HG02642 (cell line): Measurements from ENCODE around the gene KRT81.
A peak's percentile ranks its signal among the peaks of the same experiment; 100 is the strongest.
"Not testable (repeated sequence)": the region's sequence is repeated elsewhere in the genome, so short reads cannot be mapped to it uniquely, and the experiment has no call there.

Source experiments
- ATAC-seq: cut with Tn5 transposase; IDR thresholded peaks from one replicate; pipeline ENCODE4 v1.9.1; 2021; ENCODE audit warnings: mild to moderate bottlenecking; ENCODE audit not compliant: unreplicated experiment, poor library complexity

KRT81 gene

DNA sequence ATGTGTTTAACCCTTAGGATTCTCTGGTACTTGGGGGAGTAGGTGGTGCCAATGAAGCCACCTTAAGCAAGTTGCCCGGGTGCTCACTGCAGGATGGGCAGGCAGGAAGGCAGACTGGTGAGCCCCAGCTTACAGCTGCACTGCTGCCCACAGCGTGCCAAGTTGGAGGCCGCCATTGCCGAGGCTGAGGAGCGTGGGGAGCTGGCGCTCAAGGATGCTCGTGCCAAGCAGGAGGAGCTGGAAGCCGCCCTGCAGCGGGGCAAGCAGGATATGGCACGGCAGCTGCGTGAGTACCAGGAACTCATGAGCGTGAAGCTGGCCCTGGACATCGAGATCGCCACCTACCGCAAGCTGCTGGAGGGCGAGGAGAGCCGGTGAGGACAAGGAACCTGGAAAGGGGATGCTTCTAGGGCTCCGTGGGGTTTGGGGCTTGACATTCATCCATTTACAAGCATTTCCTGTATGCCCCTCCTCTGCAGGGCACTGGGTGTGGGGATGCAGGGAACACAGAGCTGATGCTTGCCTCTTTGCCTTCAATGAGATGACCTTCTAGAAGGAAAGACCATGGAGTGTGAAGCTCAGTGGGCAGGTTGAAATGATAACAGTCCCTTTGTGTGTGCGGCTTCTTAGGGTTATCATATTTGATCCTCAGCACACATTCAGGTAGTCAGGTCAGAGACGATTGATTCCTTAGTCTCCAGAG lies 45.9 kb downstream of the KRT81 start:
- no peak for ATAC-seq

DNA sequence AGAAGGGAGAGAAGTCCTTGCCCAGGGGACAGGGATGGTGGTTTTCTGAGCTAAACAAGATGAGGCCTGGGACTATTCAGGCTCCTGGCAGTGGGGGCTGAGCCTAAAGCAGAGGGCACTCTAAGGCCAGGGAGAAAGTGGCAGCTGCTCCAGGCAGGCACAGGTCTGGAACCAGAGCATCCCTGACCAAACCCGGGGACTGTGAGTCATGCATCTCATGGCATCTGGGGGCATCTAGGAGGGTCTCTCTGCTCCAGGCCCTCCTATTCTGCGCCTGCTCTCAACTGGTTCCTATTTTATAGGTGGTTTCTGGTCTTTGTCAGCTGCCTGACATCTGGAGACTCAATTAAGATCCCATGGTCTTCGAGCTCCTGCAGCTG lies 46.7 kb downstream of the KRT81 start:
- ATAC-seq, result no peak

DNA sequence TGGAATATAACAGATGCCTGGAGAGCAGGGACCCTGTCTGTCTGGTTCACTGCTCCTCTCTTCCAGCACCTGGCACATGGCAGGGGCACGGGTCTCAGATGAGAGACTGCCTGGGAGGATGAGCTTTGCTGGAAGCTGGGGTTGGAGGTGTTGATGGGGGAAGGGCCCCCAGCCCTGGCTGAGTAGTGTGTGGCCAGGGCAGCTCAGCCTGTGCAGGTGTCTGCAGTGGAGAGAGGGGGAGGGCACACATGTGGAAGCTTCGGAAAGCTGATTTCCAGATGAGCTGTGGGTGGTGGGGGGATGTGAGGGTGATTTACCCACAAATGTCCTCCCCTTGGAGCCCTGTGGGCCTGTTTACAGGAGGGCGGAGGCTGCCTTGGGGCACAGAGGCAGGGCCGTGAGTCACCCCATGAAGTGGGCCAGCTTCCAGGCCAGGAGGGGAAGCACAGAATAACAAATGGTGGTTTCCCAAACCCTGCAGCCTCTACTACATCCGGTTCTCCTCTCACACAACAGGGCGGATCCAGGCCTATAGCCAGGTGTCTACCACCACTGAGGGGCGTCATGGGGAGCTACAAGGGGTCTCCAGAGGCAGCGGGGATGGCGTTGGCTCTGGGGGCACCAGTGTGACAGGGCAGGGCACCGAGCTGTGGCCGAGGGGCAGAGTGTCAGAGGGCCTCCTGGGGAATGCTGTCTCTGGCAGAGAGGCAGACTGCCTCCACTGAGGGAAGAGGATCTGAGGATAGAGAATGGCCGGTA lies 47.3 kb downstream of the KRT81 start:
- peak; percentile 93 for ATAC-seq

DNA sequence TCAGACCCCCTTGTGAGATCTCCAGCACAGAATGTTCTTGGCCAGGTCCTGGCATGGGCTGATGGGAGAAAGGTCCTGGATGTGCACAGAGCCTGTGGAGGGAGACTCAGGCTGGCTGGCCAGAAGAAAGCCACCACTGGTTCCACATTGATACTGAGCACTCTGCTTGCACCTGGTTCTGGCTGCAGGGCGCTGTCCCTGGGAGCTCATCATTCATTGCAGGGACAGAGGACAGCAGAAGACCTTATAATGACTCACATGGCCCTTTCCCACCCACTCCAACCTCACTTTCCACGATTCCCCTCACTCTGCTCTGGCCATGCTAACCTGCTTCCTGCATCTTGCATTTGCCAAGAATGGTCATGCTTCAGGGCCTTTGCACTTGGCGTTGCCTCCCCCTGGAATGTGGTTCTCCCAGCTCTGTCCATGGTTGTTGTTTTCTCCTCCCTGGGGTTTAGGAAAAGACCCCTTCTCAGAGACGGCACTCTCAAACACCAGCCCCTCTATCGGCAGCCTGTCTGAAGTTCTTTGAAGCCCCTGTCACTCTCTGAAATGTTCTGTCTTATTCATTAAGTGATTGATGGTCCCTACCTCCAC lies 48.0 kb downstream of the KRT81 start:
- no peak for ATAC-seq

DNA sequence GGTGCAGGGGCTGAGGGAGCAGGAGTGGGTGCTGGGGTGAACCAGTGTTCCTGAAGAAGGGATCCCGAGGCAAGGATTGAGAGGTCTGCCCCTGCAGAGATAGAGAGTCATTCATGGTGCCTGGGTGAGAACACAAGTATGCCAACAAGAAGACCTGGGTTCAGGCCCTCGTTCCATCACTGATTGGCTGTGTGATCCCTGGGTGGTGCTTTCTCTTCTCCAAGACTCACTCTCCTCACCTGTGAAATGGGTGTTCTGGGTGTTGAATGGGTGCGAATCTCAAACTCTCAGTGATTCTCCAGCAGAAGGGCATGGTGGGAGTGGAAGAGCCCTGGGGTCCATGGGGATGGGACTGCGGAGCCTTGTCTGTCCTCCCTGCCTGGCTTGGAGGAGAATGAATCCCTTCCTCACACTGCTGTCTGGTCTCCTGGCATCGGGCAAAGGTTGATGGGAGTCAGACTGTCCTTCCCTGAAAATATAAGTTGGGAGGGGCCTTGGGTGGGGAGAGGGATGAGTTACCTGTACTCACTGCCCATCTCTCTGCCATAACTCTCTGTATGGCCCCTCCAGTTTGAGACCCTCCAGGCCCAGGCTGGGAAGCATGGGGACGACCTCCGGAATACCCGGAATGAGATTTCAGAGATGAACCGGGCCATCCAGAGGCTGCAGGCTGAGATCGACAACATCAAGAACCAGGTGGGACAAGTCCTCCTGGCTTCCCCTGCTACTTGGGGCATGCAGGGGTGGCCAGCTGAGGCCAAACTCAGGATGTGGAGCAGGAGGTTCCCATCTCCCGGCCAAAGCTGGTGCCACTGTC lies 48.7 kb downstream of the KRT81 start:
- no peak for ATAC-seq

DNA sequence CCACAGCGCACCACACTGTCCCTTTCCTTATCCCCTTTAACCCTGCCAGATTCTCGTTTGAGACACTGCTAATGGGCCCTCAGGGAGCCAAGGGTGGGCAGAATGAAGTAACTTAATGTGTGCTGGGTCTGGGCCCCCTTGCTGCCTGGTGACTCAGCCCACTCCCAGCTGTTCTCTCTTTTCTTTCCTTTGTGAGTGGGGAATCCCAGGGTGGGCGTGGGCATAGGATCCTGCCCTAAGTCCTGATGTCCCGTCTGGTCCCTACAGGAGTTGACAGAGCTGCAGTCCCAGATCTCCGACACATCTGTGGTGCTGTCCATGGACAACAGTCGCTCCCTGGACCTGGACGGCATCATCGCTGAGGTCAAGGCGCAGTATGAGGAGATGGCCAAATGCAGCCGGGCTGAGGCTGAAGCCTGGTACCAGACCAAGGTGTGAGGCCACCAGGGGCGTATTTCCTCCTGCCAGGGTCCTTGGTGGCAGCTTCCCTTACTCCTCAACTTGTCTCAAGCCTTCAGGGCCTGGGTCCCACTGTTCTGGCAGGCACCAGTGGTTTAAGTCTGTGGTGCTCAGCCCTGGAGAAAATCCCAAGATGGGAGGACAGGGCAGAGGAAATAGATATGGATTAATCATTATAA lies 50.0 kb downstream of the KRT81 start:
- no peak for ATAC-seq

DNA sequence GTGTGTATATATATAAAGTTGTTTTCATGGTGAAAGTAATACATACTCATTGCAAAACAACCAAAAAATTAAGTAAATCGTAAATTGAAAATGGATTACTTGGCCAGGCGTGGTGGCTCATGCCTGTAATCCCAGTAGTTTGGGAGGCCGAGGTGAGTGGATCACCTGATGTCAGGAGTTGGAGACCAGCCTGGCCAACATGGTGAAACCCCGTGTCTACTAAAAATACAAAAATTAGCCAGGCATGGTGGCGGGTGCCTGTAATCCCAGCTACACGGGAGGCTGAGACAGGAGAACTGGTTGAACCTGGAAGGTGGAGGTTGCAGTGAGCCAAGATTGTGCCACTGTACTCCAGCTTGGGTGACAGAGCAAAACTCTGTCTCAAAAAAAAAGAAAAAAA lies 51.1 kb downstream of the KRT81 start:
- not testable (repeated sequence) for ATAC-seq

DNA sequence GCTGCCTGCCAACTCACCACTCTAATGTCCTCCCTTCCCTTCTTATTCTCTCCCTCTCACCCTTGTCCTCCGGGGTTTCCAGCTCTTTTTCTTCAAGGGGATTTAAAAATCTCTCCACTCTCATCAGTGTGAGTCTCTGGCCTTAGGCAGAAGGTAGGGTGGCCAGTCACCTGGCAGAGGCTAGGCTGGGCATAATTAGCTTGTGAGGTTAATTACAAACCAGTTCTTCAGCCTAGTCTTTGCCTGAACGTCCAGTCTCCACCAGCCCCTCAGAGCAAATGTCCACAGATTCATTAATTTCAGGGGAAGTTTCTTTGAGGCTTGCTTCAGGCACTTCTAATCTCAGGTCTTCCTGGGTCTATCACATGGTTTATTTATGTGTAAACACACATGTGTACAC lies 51.6 kb downstream of the KRT81 start:
- no peak for ATAC-seq

DNA sequence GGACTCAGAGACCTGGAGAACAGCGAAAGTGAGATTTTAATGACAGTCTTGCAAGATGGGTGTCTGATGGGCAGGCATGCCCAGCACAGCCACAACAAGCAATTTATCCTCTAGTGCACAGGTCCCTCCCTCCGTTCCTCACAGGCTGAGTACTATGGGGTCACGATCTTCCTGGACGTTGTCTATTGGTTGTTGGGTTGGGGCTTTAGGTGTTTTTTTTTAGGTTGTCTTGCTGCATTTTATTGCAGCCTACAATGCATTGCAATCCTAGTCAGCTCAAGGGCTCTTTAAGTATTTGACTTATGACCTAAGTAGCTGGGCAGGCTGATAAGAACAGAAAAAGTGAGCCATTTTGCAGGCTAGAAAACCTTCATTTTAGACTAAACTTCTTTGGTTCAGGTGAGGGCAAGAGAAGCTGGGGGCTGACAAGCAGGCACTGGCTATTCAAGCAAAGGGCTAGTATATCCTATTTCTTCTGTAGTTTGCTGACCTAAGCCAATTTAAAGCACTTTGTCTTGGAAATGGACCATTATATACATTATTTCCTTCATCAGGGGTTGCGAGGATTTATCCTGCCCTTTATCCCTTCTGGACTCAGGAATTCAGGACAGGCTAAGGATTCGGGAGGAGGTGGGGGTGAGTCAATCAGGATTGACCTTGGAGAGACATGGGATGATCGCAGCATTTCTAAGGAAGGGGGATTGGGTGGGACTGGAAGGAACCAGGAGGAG lies 52.3 kb downstream of the KRT81 start:
- no peak for ATAC-seq

DNA sequence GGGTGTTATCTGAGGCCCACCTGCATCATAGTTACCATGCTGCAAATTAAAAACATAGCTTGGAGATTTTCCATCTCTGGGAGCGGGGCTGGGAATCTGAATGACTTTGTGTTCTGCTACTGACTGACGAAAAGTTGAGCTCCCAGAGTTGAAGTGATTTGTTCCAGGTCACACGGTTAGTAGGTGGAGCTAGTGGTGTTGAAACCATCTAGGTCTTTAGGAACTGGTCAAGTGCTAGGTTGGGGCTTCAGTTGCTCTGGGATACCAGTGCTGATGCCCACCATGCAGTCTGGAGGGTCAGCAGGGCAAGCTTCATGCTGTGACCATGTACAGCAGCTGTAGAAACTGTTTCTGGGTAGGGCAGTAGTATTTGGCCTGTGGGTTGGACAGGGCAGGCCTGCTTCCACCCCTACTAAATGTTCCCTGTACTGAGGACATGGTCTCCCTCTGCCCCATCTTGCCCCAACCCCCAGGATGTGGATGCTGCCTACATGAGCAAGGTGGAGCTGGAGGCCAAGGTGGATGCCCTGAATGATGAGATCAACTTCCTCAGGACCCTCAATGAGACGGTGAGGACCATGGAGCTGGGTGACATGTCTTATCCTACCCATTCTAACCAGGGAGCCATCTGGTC lies 53.0 kb downstream of the KRT81 start:
- ATAC-seq, result no peak

DNA sequence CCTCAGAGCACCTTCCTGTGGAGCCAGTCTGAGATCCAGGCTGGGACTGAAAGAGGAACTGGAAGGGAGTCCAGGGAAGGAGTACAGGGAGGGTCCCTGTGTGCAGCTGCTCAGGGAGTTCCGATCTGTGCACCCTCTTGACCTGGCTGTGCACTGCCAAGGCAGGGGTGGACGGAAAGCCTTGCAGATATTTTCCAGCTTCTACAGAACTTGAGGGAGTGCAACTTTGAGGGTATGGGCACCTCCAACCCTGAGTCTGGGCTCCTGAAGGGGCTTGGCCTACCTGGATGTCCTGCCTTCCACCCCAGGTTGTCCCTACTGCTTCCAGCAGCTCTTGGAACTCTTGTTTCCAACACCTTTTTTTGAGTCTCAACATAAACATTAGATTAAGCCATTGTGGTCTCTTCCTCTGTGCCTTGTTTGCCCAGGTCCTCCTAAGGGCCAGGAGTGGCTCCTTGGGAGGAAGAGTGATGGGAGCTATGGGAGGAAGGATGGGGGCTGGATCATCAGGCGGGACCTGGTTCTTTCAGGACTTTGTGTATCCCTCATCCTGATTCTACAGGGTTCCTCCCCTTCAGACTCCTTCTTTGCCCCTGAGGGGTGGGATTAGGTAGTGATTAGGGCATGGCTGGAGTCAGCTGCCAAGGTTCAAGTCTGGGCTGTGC lies 54.8 kb downstream of the KRT81 start:
- ATAC-seq, result no peak
